GM12864 (cell line): Measurements from ENCODE around the gene ERBB2.
"Not testable (repeated sequence)": the region's sequence is repeated elsewhere in the genome, so short reads cannot be mapped to it uniquely, and the experiment has no call there.

ENCODE experiments used
- DNase-seq: peaks from one replicate; pipeline ENCODE4 v3.0.0-alpha.2; 2011; ENCODE audit warnings: low read depth
- H3K4me3 ChIP-seq: 2 replicates; pipeline ENCODE4 v1.5.1; 2011; ENCODE audit warnings: mild to moderate bottlenecking, low read depth, low read length, control low read depth
- CTCF ChIP-seq: IDR thresholded peaks from 2 replicates; pipeline ENCODE4 v1.5.1; 2011; ENCODE audit warnings: low read depth, mild to moderate bottlenecking, moderate library complexity, low read length, control low read depth, inconsistent platforms; ENCODE audit errors: missing control alignments

ERBB2 gene

GRCh38 chr17:39694593-39694992 is 5.3 kb upstream of the ERBB2 start:
- no peak for TF ChIP-seq CTCF
- no peak for DNase-seq
- no peak overlapping the region for H3K4me3 ChIP-seq

DNA sequence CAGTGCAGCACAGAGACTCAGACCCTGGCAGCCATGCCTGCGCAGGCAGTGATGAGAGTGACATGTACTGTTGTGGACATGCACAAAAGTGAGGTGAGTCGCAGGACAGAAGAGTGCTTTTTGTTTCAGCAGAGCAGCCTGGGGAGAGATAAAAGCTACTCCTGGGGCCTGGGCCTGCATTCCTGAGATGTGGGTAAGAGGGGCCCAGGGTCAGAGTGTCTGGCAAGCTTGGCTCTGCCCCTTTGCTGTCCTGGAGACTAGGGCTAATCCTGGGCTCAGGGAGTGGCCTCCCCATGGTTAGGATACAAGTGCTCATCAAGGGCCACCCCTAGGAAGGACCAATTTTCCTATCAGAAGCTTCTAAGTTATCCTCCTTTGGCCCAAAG is 4.8 kb upstream of the ERBB2 start:
- no peak for TF ChIP-seq CTCF
- H3K4me3 ChIP-seq, result no peak overlapping the region
- DNase-seq, result no peak

DNA sequence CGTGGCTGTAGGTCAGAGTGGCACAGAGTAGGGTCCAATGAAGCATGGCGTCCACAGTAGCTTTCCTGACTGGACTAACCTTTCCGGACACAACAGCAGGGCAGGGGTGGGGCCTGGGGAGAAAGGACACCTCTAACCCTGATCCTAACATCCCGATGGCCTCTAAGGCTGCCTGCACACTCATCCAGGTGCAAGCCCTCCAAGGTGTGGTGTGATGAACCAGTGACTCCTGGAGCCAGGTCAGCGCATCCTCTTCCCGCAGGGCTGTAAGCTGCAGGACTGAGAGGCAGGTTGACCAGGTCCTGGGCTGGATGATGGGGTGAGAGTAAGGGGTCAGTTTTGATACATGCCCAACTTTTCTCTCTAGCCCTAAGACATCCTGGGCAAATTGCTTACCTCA is 3.1 kb upstream of the ERBB2 start:
- no peak for DNase-seq
- no peak overlapping the region for H3K4me3 ChIP-seq
- TF ChIP-seq CTCF, result no peak

- no peak overlapping the region for H3K4me3 ChIP-seq
- no peak for TF ChIP-seq CTCF
- DNase-seq, result no peak
Measured at GRCh38 chr17:39697961-39698360, 1.9 kb upstream of the ERBB2 start.

DNA sequence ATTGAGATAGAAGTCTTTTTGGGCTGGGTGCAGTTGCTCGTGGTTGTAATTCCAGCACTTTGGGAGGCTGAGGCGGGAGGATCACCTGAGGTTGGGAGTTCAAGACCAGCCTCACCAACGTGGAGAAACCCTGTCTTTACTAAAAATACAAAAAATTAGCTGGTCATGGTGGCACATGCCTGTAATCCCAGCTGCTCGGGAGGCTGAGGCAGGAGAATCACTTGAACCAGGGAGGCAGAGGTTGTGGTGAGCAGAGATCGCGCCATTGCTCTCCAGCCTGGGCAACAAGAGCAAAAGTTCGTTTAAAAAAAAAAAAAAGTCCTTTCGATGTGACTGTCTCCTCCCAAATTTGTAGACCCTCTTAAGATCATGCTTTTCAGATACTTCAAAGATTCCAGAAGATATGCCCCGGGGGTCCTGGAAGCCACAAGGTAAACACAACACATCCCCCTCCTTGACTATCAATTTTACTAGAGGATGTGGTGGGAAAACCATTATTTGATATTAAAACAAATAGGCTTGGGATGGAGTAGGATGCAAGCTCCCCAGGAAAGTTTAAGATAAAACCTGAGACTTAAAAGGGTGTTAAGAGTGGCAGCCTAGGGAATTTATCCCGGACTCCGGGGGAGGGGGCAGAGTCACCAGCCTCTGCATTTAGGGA is 577 bp upstream of the ERBB2 start:
- H3K4me3 ChIP-seq, result not testable (repeated sequence)

DNA sequence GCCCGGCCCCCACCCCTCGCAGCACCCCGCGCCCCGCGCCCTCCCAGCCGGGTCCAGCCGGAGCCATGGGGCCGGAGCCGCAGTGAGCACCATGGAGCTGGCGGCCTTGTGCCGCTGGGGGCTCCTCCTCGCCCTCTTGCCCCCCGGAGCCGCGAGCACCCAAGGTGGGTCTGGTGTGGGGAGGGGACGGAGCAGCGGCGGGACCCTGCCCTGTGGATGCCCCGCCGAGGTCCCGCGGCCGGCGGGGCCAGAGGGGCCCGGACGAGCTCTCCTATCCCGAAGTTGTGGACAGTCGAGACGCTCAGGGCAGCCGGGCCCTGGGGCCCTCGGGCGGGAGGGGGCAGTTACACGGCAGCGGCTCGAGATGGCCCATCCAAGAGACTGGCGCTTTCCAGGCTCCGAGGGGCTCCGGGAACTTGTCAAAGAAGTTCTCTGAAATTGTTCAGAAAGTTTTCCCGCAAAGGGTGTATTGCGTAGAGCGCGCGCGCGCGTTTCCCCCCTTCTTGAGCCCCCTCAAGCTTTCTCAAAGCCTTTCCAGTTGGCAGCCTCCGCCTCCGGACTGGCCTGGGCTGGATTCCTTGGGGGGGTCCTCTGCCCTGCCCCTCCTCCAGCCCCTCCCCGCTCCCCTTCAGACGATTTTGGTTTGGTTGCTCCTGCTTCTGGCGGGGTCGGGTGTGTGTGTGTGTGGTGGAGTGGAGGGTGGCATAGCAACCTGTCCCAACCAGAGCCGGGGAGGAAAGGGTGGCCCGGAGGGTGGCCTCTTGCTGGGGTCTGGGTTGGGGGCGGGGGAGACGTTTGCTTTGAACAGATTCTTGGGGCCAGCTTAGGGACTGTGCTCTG is 504 bp downstream of the ERBB2 start:
- no peak overlapping the region for H3K4me3 ChIP-seq
- DNase-seq, result no peak
- TF ChIP-seq CTCF, result no peak

More for the DNA sequence above, 577 bp upstream of the ERBB2 start:
- DNase-seq, result not testable (repeated sequence)

DNA sequence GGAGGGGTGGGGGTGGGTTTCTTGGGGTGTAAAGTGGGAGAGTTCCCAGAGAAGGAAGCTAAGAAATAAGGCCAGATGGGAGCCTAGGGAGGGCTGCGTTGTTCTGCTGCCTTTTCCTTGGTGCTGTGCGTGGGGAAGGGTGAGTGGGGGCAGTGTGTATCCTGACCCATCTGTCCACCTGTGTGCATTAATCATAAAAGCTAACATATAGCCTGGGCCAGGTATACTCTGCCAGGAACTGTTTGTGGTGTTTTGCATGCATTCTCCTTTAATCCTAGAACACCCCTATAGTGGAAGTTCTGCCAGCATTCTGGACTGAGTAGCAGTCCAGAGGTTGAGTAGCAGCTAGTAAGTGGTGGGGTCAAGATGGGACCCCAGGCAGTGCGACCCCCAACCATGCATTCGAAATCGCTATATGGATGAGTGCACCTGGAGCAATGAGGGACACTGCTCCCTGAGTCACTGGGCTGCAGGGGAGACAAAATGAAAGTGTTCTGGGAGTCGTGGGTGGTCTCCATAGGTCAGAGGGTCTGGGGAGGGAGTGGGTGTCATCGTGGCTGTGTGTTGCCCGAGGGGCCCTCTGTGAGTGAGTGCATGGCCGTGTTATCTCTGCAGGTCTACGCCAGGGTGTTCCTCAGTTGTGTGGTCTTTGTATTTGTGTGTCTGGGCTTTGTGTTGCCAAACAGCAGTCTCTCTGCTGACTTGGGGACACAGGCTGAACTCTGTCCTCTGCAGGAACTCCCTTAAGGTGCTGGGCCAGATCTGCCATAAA is 1.3 kb downstream of the ERBB2 start:
- TF ChIP-seq CTCF, result no peak
- DNase-seq, result no peak
- H3K4me3 ChIP-seq, result no peak overlapping the region
